Measurements from ENCODE around the gene SNUPN.

GRCh38 chr15:75565062-75565970 is 60.2 kb downstream of the SNUPN start:
- TF ChIP-seq, protein P1, sequence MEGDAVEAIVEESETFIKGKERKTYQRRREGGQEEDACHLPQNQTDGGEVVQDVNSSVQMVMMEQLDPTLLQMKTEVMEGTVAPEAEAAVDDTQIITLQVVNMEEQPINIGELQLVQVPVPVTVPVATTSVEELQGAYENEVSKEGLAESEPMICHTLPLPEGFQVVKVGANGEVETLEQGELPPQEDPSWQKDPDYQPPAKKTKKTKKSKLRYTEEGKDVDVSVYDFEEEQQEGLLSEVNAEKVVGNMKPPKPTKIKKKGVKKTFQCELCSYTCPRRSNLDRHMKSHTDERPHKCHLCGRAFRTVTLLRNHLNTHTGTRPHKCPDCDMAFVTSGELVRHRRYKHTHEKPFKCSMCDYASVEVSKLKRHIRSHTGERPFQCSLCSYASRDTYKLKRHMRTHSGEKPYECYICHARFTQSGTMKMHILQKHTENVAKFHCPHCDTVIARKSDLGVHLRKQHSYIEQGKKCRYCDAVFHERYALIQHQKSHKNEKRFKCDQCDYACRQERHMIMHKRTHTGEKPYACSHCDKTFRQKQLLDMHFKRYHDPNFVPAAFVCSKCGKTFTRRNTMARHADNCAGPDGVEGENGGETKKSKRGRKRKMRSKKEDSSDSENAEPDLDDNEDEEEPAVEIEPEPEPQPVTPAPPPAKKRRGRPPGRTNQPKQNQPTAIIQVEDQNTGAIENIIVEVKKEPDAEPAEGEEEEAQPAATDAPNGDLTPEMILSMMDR (IDR thresholded peaks at IDR 0.05), result no peak
- TF ChIP-seq POLR2A (IDR thresholded peaks at IDR 0.05) (no peak), EP300 (IDR thresholded peaks at IDR 0.05) (no peak)

Measured in upper lobe of left lung (tissue), 4 donors.